IMR-90 (cell line): ENCODE results near the gene USP12. TPM values are rescaled to one million over a fixed set of nuclear protein-coding genes. Genes with fewer than 3 reads are reported as not detected.

Experiments
- ATAC-seq: fragments of 200-7000 bp; cut with Tn5 transposase; 2 replicates; pipeline ENCODE4 v1.9.1; 2020; ENCODE audit warnings: low read depth, mild to moderate bottlenecking, moderate library complexity
- BruUV-seq: library from RNA; stranded (reverse); fragments of 400-500 nt; replicated peaks from 2 replicates; lab custom pipeline; 2021; lab: Mats Ljungman, UMichigan
- CTCF ChIA-PET: fragments of 300-600 bp; formaldehyde crosslinking; extraction: SDS; loops from one replicate; lab custom pipeline; 2021; ENCODE audit warnings: antibody characterized with exemption; lab: Yijun Ruan, JAX
- POLR2A ChIA-PET: fragments of 300-600 bp; sonication (Branson Sonifier 250); formaldehyde crosslinking; loops from one replicate; lab custom pipeline; 2022; ENCODE audit warnings: antibody characterized with exemption; ENCODE audit not compliant: unreplicated experiment; lab: Charles Lee
- DNase-seq: peaks from one replicate; pipeline ENCODE4 v3.0.0; 2013
- H2AFZ ChIP-seq: replicated peaks from 2 replicates; pipeline ENCODE3; 2013; ENCODE audit warnings: low read length, mild to moderate bottlenecking; ENCODE audit not compliant: poor library complexity
- H2AK5ac ChIP-seq: 2 replicates; pipeline ENCODE4 v1.6.1; 2013; ENCODE audit warnings: low read depth, low read length, inconsistent platforms
- H2AK9ac ChIP-seq: replicated peaks from 2 replicates; pipeline ENCODE3; 2013; ENCODE audit warnings: mild to moderate bottlenecking, low read depth, low read length, moderate library complexity; ENCODE audit not compliant: poor library complexity
- H2BK120ac ChIP-seq: 2 replicates; pipeline ENCODE4 v1.6.1; 2013; ENCODE audit warnings: low read depth, low read length, inconsistent platforms
- H2BK15ac ChIP-seq: 3 replicates; pipeline ENCODE4 v1.6.1; 2013; ENCODE audit warnings: low read depth, low read length, inconsistent platforms
- H2BK20ac ChIP-seq: 2 replicates; pipeline ENCODE4 v1.6.1; 2013; ENCODE audit warnings: low read depth, mild to moderate bottlenecking, inconsistent platforms, low read length, moderate library complexity
- H2BK5ac ChIP-seq: 2 replicates; pipeline ENCODE4 v1.6.1; 2013; ENCODE audit warnings: mild to moderate bottlenecking, low read depth, low read length, inconsistent platforms; ENCODE audit not compliant: poor library complexity, severe bottlenecking
- H3K14ac ChIP-seq: replicated peaks from 2 replicates; pipeline ENCODE4 v1.6.1; 2013; ENCODE audit warnings: low read depth, low read length, inconsistent platforms
- H3K18ac ChIP-seq: 2 replicates; pipeline ENCODE4 v1.6.1; 2013; ENCODE audit warnings: low read depth, low read length, control low read depth
- H3K23ac ChIP-seq: 2 replicates; pipeline ENCODE4 v1.6.1; 2013; ENCODE audit warnings: low read depth, low read length, inconsistent platforms
- H3K27ac ChIP-seq: 2 replicates; pipeline ENCODE4 v1.5.1; 2013; ENCODE audit warnings: mild to moderate bottlenecking, control low read depth, low read length; ENCODE audit not compliant: insufficient read depth
- H3K27me3 ChIP-seq: 2 replicates; pipeline ENCODE4 v1.6.1; 2013; ENCODE audit warnings: low read length; ENCODE audit not compliant: control insufficient read depth, insufficient read depth
- H3K36me3 ChIP-seq: 2 replicates; pipeline ENCODE4 v1.6.1; 2013; ENCODE audit warnings: low read length, mixed read lengths; ENCODE audit not compliant: control insufficient read depth, insufficient read depth
- H3K4ac ChIP-seq: 2 replicates; pipeline ENCODE4 v1.6.1; 2013; ENCODE audit warnings: low read depth, low read length, inconsistent platforms
- H3K4me1 ChIP-seq: 2 replicates; pipeline ENCODE4 v1.6.1; 2013; ENCODE audit warnings: low read length, mixed read lengths; ENCODE audit not compliant: control insufficient read depth, insufficient read depth
- H3K4me2 ChIP-seq: 2 replicates; pipeline ENCODE4 v1.6.1; 2013; ENCODE audit warnings: low read depth, mild to moderate bottlenecking, control low read depth, low read length, moderate library complexity
- H3K4me3 ChIP-seq: 2 replicates; pipeline ENCODE4 v1.5.1; 2013; ENCODE audit warnings: low read depth, mild to moderate bottlenecking, control low read depth, low read length, moderate library complexity; ENCODE audit not compliant: insufficient read depth
- H3K56ac ChIP-seq: 2 replicates; pipeline ENCODE4 v1.6.1; 2013; ENCODE audit warnings: low read length, inconsistent platforms; ENCODE audit not compliant: insufficient read depth; ENCODE audit errors: extremely low read depth
- H3K79me1 ChIP-seq, 2 experiments: 2 replicates each; pipeline ENCODE4 v1.6.1; 2013; ENCODE audit warnings: low read length in 2 of 2, inconsistent platforms in 1 of 2, low read depth in 1 of 2
- H3K9ac ChIP-seq: 2 replicates; pipeline ENCODE4 v1.6.1; 2013; ENCODE audit warnings: low read depth, low read length, control low read depth
- H3K9me1 ChIP-seq: 2 replicates; pipeline ENCODE4 v1.6.1; 2013; ENCODE audit warnings: low read length, inconsistent platforms; ENCODE audit not compliant: insufficient read depth
- H3K9me3 ChIP-seq: 2 replicates; pipeline ENCODE4 v1.6.1; 2013; ENCODE audit warnings: low read length; ENCODE audit not compliant: control insufficient read depth, insufficient read depth
- H4K20me1 ChIP-seq: 2 replicates; pipeline ENCODE4 v1.6.1; 2013; ENCODE audit warnings: low read length, inconsistent platforms; ENCODE audit not compliant: insufficient read depth
- H4K5ac ChIP-seq: 2 replicates; pipeline ENCODE4 v1.6.1; 2013; ENCODE audit warnings: mild to moderate bottlenecking, low read depth, low read length, control low read depth
- H4K8ac ChIP-seq, 2 experiments: 2 replicates each; pipeline ENCODE4 v1.6.1; 2013; ENCODE audit warnings: low read depth in 2 of 2, low read length in 2 of 2, control low read depth in 1 of 2, inconsistent platforms in 1 of 2
- H4K91ac ChIP-seq: 2 replicates; pipeline ENCODE4 v1.6.1; 2013; ENCODE audit warnings: low read depth, low read length, inconsistent platforms; ENCODE audit not compliant: insufficient read depth
- BHLHE40 ChIP-seq: fragments of 150-350 bp; IDR thresholded peaks from 2 replicates; pipeline ENCODE4 v1.6.1; 2016; ENCODE audit warnings: mild to moderate bottlenecking, low read depth, low read length
- CHD1 ChIP-seq: IDR thresholded peaks from 2 replicates; pipeline ENCODE4 v1.6.1; 2012; ENCODE audit warnings: low read depth, low read length, improper control_type of control experiment
- MAZ ChIP-seq: IDR thresholded peaks from 2 replicates; pipeline ENCODE4 v1.6.1; 2012; ENCODE audit warnings: low read depth, mild to moderate bottlenecking, low read length, improper control_type of control experiment, moderate library complexity, borderline replicate concordance
- NFE2L2 ChIP-seq: fragments of 150-350 bp; IDR thresholded peaks from 2 replicates; pipeline ENCODE4 v1.6.1; 2016; ENCODE audit warnings: low read depth, mild to moderate bottlenecking, low read length
- POLR2A ChIP-seq: IDR thresholded peaks from 2 replicates; pipeline ENCODE4 v1.6.1; 2012; ENCODE audit warnings: mild to moderate bottlenecking, low read depth, low read length
- RCOR1 ChIP-seq: IDR thresholded peaks from 2 replicates; pipeline ENCODE4 v1.6.1; 2012; ENCODE audit warnings: mild to moderate bottlenecking, low read length, improper control_type of control experiment; ENCODE audit not compliant: insufficient replicate concordance
- WGBS, 2 experiments: methylation state at CpG; one replicate each; pipeline versions ENCODE4 v1.1.5 to v1.1.7; 2013; ENCODE audit warnings: missing lambda C conversion rate in 2 of 2; ENCODE audit not compliant: insufficient read length in 1 of 2; ENCODE audit errors: extremely low coverage in 2 of 2; 5-methylcytosine and 5-hydroxymethylcytosine counted together
- dilution Hi-C: fragments of 300-500 bp; cut with HindIII; formaldehyde crosslinking; loops from one replicate; pipeline ENCODE4 v1.14.3; 2018; ENCODE audit warnings: low sequenced_read_pairs; ENCODE audit not compliant: unreplicated experiment
- in situ Hi-C: fragments of 300-500 bp; cut with MboI; formaldehyde crosslinking; loops from 3 replicates; pipeline ENCODE4 v1.14.3; 2019; ENCODE audit warnings: low sequenced_read_pairs, inconsistent platforms, mixed read lengths
- intact Hi-C: fragments of 100-400 bp; cut with micrococcal nuclease; formaldehyde crosslinking; loops from 2 replicates; pipeline ENCODE4 v1.10.0; 2022
- polyA plus RNA-seq, 3 experiments: library from polyadenylated mRNA; depleted of rRNA; stranded (reverse); fragments of >200 nt; gene quantifications; 2 replicates each; pipeline ENCODE4 v1.2.3, GENCODE V29; 2012; ENCODE audit warnings: low replicate concordance in 1 of 3
- total RNA-seq: library from RNA; depleted of rRNA; stranded (reverse); fragments of >200 nt; gene quantifications from 2 replicates; pipeline ENCODE4 v1.2.3, GENCODE V29; 2012
- TF ChIP-seq, protein P1 (sequence below): fragments of 150-350 bp; IDR thresholded peaks from 2 replicates; pipeline ENCODE4 v1.6.1; 2016; ENCODE audit warnings: low read depth, mild to moderate bottlenecking, low read length, moderate library complexity, borderline replicate concordance

USP12 gene
- total and polyA plus RNA-seq, 2 of the 4 experiments (the other 2 are of a cell fraction) = 11.8 to 16.5 TPM

- Histone ChIP-seq H3K9me1 (peaks cover 12% of the 10 kb centered on the region), H2AFZ (no peak overlapping the region), H2AK9ac (no peak overlapping the region), H3K79me1 (0 out of 4 replicates have a peak, but pooled peaks cover 0 to 4% of the 10 kb centered on the region in 2 experiments), H3K4me1 (peaks cover 3% of the 10 kb centered on the region), H3K27me3 (no peaks in the 10 kb centered on the region), H3K4me2 (no peak overlapping the region), H3K4ac (no peak overlapping the region), H2BK15ac (no peak overlapping the region), H4K20me1 (no peaks in the 10 kb centered on the region), H3K27ac (no peak overlapping the region), H3K18ac (no peak overlapping the region), H3K14ac (no peak overlapping the region), H3K9ac (no peak overlapping the region), H3K23ac (no peak overlapping the region), H4K91ac (no peak overlapping the region), H3K56ac (no peak overlapping the region), H2AK5ac (no peak overlapping the region), H3K36me3 (no peaks in the 10 kb centered on the region), H3K9me3 (no peaks in the 10 kb centered on the region), H2BK20ac (no peak overlapping the region), H2BK5ac (no peak overlapping the region), H4K8ac (no peak overlapping the region), H3K4me3 (no peak overlapping the region), H4K5ac (no peak overlapping the region), H2BK120ac (no peak overlapping the region)
- no peak for TF ChIP-seq POLR2A
- TF ChIP-seq, protein P1, sequence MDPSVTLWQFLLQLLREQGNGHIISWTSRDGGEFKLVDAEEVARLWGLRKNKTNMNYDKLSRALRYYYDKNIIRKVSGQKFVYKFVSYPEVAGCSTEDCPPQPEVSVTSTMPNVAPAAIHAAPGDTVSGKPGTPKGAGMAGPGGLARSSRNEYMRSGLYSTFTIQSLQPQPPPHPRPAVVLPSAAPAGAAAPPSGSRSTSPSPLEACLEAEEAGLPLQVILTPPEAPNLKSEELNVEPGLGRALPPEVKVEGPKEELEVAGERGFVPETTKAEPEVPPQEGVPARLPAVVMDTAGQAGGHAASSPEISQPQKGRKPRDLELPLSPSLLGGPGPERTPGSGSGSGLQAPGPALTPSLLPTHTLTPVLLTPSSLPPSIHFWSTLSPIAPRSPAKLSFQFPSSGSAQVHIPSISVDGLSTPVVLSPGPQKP = no peak
- no peak for TF ChIP-seq CHD1
- TF ChIP-seq BHLHE40 = no peak
- no peak for TF ChIP-seq RCOR1
- TF ChIP-seq NFE2L2 = no peak
- TF ChIP-seq MAZ = no peak
- DNase-seq (no peak), ATAC-seq (no peak)
- dilution Hi-C loops = no loop called here
- in situ Hi-C loops = loop anchor here (10.0 kb wide), 1 partner anchor 173 kb away; no protein-coding TSS in a partner anchor
- no CpG with 5 or more reads among the region's 2 CpGs for WGBS, 2 experiments
- intact Hi-C loops = loop anchor here (5.0 kb wide), 1 partner anchor 35 kb away; no protein-coding TSS in a partner anchor
- ChIA-PET CTCF (interaction anchor here (0.7 kb wide), 1 partner anchor 20 kb away, joined by 3 read pairs; no protein-coding TSS in a partner anchor), POLR2A (no interaction called here)
- no TSS peak for BruUV-seq
Measured at GRCh38 chr13:27182054-27182453, 10.4 kb upstream of the USP12 start.
